GM13977 (cell line): ENCODE data around the gene RBM15.

Experiments
- DNase-seq: peaks from one replicate; pipeline ENCODE4 v3.0.0; 2012; ENCODE audit warnings: low spot score
- CTCF ChIP-seq: IDR thresholded peaks from 2 replicates; pipeline ENCODE4 v1.5.1; 2012; ENCODE audit warnings: mild to moderate bottlenecking, control low read depth; ENCODE audit not compliant: insufficient read depth; ENCODE audit errors: extremely low read depth, missing control alignments
- in situ Hi-C: fragments of 300-500 bp; cut with MboI; formaldehyde crosslinking; loops from one replicate; pipeline ENCODE4 v1.12.0; 2022; ENCODE audit warnings: low sequenced_read_pairs, low pct_unique_long_range_greater_than_20kb, mixed read lengths, inconsistent platforms; ENCODE audit not compliant: unreplicated experiment

The RBM15 gene

GRCh38 chr1:110298991-110299390, 40.2 kb upstream of the RBM15 start:
- in situ Hi-C loops, result no loop called here
- TF ChIP-seq CTCF, result no peak
- no peak for DNase-seq

DNA sequence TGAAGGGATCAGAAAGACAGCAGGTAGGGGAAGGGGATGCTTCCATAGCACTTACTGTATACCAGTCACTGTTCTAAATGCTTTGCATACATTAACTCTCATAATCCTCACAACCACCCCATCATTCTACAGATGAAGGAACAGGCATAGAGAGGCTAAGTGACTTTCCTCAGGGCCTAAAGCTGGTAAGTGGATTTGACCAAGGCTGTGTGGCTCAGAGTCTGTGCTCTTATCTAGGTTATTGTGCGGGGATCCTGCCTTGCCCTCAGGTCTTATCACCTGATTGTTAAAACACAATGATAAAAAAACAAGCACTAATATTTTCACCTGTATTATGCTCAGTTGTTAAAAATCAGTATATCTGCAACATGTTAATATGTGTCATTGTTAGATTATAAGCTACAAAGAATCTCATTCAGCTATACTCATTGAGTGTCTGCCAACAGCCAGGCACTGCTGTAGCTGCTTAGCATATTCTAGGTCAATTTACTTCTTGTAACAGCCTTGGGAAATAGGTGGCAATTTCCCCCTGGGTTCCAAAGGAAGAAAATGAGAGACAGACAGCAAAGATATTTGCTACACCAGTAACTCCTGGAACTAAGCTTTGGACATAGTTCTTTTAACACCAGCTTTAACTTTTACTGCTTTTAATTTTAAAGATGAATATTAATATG, 38.6 kb upstream of the RBM15 start:
- TF ChIP-seq CTCF, result no peak
- no peak for DNase-seq
- in situ Hi-C loops, result no loop called here

- DNase-seq, result no peak
- no peak for TF ChIP-seq CTCF
- in situ Hi-C loops, result no loop called here
These were observed 36.3 kb upstream of the RBM15 start for GRCh38 chr1:110302836-110303235.

DNA sequence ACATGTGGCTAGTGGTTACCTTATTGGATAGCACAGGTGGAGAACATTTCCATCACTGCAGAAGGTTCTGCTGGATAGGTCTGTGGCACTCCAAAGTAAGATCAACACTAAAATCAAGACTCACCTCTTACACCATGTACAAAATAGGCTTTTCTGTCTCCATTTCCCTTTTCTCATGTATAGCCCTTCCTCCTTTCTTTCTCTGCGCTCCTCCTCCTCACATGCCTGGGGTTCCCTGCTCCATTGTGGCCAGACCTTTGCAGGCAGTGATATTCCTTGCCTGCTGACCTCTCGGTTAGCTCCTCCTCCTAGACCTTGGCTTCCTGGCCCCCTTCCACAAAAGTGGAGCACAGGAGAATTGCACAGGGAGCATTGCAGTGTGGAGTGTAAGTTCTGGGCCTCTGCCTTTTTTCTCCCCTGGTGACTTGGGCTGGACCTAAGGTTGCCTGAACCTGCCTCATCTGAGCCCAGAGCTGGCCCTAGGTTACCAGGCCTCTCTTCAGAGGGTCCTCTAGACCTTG, 33.2 kb upstream of the RBM15 start:
- no peak for DNase-seq
- in situ Hi-C loops, result loop anchor here (5.0 kb wide), 1 partner anchor 104 kb away; no protein-coding TSS in a partner anchor
- TF ChIP-seq CTCF, result no peak

GRCh38 chr1:110307239-110307974, 31.8 kb upstream of the RBM15 start:
- in situ Hi-C loops, result loop anchor here (5.0 kb wide), 1 partner anchor 105 kb away; no protein-coding TSS in a partner anchor
- DNase-seq, result no peak
- TF ChIP-seq CTCF, result no peak

GRCh38 chr1:110308247-110308646, 30.9 kb upstream of the RBM15 start:
- in situ Hi-C loops, result loop anchor here (5.0 kb wide), 1 partner anchor 106 kb away; no protein-coding TSS in a partner anchor
- no peak for TF ChIP-seq CTCF
- DNase-seq, result no peak
